Adrenal gland (tissue), 12 donors: ENCODE data around the gene PI4KA. TPM values are rescaled to one million over a fixed set of nuclear protein-coding genes. Genes with fewer than 3 reads are reported as not detected.
"Not testable (repeated sequence)": the region's sequence is repeated elsewhere in the genome, so short reads cannot be mapped to it uniquely, and the experiment has no call there.

ENCODE experiments used
- DNase-seq, 7 donors: peaks; one replicate each; pipeline ENCODE4 v3.0.0-alpha.2; 2019 to 2020
- H3K27ac ChIP-seq, 5 donors: fragments of 200-600 bp; sonication (generic) in 4 of 5; 1 replicate in 3 of 5; 2 replicates in 2 of 5; pipeline versions ENCODE4 v1.5.1 to v1.8.0; 2016 to 2020; ENCODE audit warnings: mild to moderate bottlenecking in 1 of 5
- H3K27me3 ChIP-seq: fragments of 200-600 bp; 2 replicates; pipeline ENCODE4 v1.8.0; 2021
- H3K36me3 ChIP-seq, 2 donors: fragments of 200-600 bp; replicated peaks in 1 of 2; 1 replicate in 1 of 2; 2 replicates in 1 of 2; pipeline versions ENCODE4 v1.5.1 to v1.8.0; 2018 to 2022
- H3K4me1 ChIP-seq, 2 donors: fragments of 200-600 bp; replicated peaks in 1 of 2; 1 replicate in 1 of 2; 2 replicates in 1 of 2; pipeline versions ENCODE4 v1.5.1 to v1.8.0; 2018 to 2021
- H3K4me3 ChIP-seq, 4 donors: fragments of 200-600 bp; sonication (generic) in 3 of 4; one replicate each; pipeline ENCODE4 v1.5.1; 2016 to 2018
- H3K9me3 ChIP-seq, 3 donors: fragments of 200-600 bp; sonication (generic) in 1 of 3; replicated peaks in 1 of 3; 1 replicate in 2 of 3; 2 replicates in 1 of 3; pipeline versions ENCODE4 v1.5.1 to v1.8.0; 2016 to 2021
- CTCF ChIP-seq, 6 experiments: fragments of 450-650 bp in 4 of 6; fragments of 200-600 bp in 2 of 6; sonication (generic) in 1 of 6; IDR thresholded peaks; 1 replicate in 5 of 6; 2 replicates in 1 of 6; pipeline versions ENCODE4 v1.5.1 to v1.8.0; 2016 to 2021; ENCODE audit warnings: antibody characterized with exemption in 6 of 6, mild to moderate bottlenecking in 2 of 6, moderate library complexity in 1 of 6
- POLR2A ChIP-seq, 2 donors: fragments of 450-650 bp; IDR thresholded peaks; one replicate each; pipeline ENCODE4 v1.6.1; 2017; ENCODE audit warnings: antibody characterized with exemption in 2 of 2, mild to moderate bottlenecking in 2 of 2, moderate library complexity in 1 of 2
- WGBS, 4 donors: extraction: QIAGEN DNeasy Blood & Tissue Kit in 2 of 4; methylation state at CpG; one replicate each; pipeline versions ENCODE4 v1.1.5 to v1.1.7; 2013 to 2017; 5-methylcytosine and 5-hydroxymethylcytosine counted together
- intact Hi-C, 2 donors: fragments of 100-400 bp; cut with DNase I; formaldehyde crosslinking; loops; one replicate each; pipeline versions ENCODE4 v1.14.1 to v1.15.0; 2022 to 2023
- polyA plus RNA-seq, 3 donors: library from polyadenylated mRNA; stranded (reverse); fragments of 200-250 nt in 2 of 3; fragments of 350-450 nt in 1 of 3; fragmentation: Illumina TruSeq in 1 of 3; extraction: RNeasy Lipid Tissue Mini Kit (QIAGEN cat#74804) in 1 of 3; gene quantifications; one replicate each; pipeline ENCODE4 v1.2.3, GENCODE V29; 2013 to 2014
- total RNA-seq, 9 donors: library from RNA; depleted of rRNA in 4 of 9; stranded (reverse); fragments of >200 nt in 4 of 9; fragments of 120-200 nt in 1 of 9; fragmentation: NEBNext Ultra II Directional in 1 of 9; extraction: Animal tissue kit (Norgen Biotek cat#: 25700) in 1 of 9; gene quantifications; one replicate each; pipeline versions ENCODE4 v1.1.0 to v1.2.4, GENCODE V29; 2013 to 2023
- donor health status: healthy with polysubstance abuse.
- donor health status: Bipolar disorder and iron deficiency.
- donor health status: DM: yes; HTN: yes; CAD: no.
- donor health status: DM: no; HTN: no; CAD: no.
- donor health status: DM: no; HTN: no; CAD: no.
- donor health status: DM: yes; HTN: yes; CAD: no.

The PI4KA gene
- total and polyA plus RNA-seq, 12 donors = 36.4 to 134 (median 85.6) TPM

DNA sequence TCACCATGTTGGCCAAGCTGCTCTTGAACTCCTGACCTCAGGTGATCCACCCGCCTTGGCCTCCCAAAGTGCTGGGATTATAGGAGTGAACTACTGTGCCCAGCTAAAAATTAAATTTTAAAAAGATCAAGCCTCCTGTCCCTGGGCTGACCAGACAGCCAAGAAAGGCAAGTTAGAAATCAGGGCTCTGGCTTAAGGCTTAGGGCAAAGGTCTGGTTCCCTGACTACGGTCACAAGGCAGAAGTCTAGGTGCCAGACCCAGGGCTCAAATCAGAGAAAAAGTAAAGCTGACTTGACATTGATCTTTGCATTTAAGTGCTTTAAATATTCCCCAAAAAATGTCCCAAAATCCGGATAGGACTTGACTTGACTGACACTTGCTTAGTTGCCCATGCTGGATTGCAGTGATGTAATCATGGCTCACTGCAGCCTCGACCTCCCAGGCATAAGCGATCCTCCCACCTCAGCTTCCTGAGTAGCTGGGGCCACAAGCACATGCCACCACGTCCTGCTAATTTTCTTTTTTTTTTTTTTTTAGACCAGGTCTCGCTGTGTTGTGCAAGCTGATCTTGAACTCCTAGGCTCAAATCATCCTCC is 41.3 kb upstream of the PI4KA start:
- Histone ChIP-seq H3K27me3 (no peaks in the 10 kb centered on the region), H3K4me3 (no peak overlapping the region), H3K9me3 (no peaks in the 10 kb centered on the region), H3K4me1 (no peaks in the 10 kb centered on the region), H3K36me3 (no peaks in the 10 kb centered on the region), H3K27ac (no peak overlapping the region)
- DNase-seq = no peak
- WGBS, 4 donors = 70 to 86% (median 77%) methylated on average over 7 of the region's 7 CpGs
- intact Hi-C loops = no loop called here
- TF ChIP-seq POLR2A (IDR thresholded peaks at IDR 0.05) (no peak), CTCF (IDR thresholded peaks at IDR 0.05) (no peak)

- H3K36me3 ChIP-seq, H3K27me3 ChIP-seq, DNase-seq, intact Hi-C loops, H3K4me1 ChIP-seq, H3K4me3 ChIP-seq, H3K9me3 ChIP-seq, H3K27ac ChIP-seq: not testable (repeated sequence)
- 68 to 85% (median 82%) methylated on average over 6 to 7 of the region's 7 CpGs for WGBS, 4 donors
These were observed 39.1 kb upstream of the PI4KA start for GRCh38 chr22:20897737-20898136.

DNA sequence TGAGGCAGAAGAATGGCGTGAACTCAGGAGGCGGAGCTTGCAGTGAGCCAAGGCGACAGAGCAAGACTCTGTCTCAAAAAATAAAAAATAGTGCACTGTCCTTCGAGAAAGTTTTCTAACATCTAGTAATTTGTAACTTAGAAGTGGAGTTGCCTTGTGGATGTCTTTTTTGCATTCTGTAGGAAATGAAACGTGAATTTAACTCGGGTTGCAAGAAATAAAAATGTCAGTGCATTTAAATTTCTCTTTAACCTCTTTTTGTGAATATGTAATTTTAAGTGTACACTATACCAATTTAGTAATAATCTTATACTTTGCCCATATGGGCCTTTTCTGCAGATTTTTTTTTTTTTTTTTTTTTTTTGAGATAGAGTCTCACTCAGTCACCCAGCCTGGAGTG is 32.4 kb upstream of the PI4KA start:
- 89 to 96% (median 95%) methylated on average over 6 of the region's 6 CpGs for WGBS, 4 donors
- H3K4me3 ChIP-seq = no peak overlapping the region
- H3K9me3 ChIP-seq = no peaks in the 10 kb centered on the region
- DNase-seq = no peak
- peaks cover 0 to 3% of the 10 kb centered on the region in 2 donors for H3K4me1 ChIP-seq
- intact Hi-C loops = no loop called here
- no peaks in the 10 kb centered on the region for H3K27me3 ChIP-seq
- no peak overlapping the region for H3K27ac ChIP-seq
- TF ChIP-seq POLR2A (IDR thresholded peaks at IDR 0.05) = no peak
- no peak for TF ChIP-seq CTCF (IDR thresholded peaks at IDR 0.05)
- H3K36me3 ChIP-seq = peaks cover 0 to 29% of the 10 kb centered on the region in 2 donors

DNA sequence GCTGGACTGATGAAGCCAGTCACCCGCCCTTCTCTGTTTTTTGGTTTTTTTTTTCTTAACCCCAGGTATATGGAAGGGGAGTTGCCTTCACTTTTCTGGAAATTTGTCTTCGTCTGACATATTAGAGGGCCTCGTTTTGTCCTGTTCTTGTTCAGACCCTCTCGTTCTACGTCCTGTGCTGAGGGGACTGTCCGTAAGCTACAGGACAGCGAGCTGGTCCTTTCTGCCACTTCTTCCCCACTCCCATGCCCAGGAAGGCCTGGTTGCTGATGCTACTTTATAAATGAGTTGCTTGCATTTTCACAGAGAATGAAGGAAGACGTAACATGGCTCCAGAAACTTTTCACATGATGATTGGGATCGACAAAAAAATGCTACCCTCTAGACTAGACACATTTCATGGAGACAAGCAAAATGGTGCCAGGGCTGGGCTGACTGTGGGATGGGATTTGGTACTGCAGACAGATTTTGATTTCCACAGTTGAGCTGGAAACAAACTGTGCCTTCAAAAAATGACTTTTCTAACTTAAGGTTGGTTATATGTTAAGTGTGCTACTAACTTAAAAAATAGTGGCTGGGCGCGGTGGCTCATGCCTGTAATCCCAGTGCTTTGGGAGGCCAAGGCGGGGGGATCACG is 31.4 kb upstream of the PI4KA start:
- Histone ChIP-seq H3K27ac (no peak overlapping the region), H3K4me3 (no peak overlapping the region), H3K9me3 (no peaks in the 10 kb centered on the region), H3K27me3 (no peaks in the 10 kb centered on the region), H3K36me3 (peaks cover 0 to 29% of the 10 kb centered on the region in 2 donors), H3K4me1 (peaks cover 0 to 7% of the 10 kb centered on the region in 2 donors)
- intact Hi-C loops = loop anchor here in 1 of 2 donors (10.0 kb wide), 1 partner anchor 215 kb away; no protein-coding TSS in a partner anchor
- 86 to 96% (median 91%) methylated on average over 13 of the region's 13 CpGs for WGBS, 4 donors
- no peak for DNase-seq
- TF ChIP-seq CTCF (IDR thresholded peaks at IDR 0.05) = no peak
- no peak for TF ChIP-seq POLR2A (IDR thresholded peaks at IDR 0.05)
